ENCODE measurements around the gene TMC8. TPM values are rescaled to one million over a fixed set of nuclear protein-coding genes. Genes with fewer than 3 reads are reported as not detected.

The TMC8 gene
- total RNA-seq, 2 donors from 2014 or later: 5.3 to 5.4 TPM

GRCh38 chr17:78141437-78142118 is 11.0 kb downstream of the TMC8 start:
- no peak for DNase-seq
- intact Hi-C loops (cut with DNase I): no loop called here
- H3K27ac ChIP-seq: peak overlapping the region; percentile 60

GRCh38 chr17:78142119-78142861 is 11.7 kb downstream of the TMC8 start:
- no peaks in the 10 kb centered on the region for H3K27me3 ChIP-seq
- H3K4me1 ChIP-seq: peaks cover 40% of the 10 kb centered on the region
- peak overlapping the region; percentile 60 for H3K27ac ChIP-seq
- H3K36me3 ChIP-seq: no peaks in the 10 kb centered on the region
- H3K4me3 ChIP-seq: no peak overlapping the region
- DNase-seq: peak; percentile 86
- intact Hi-C loops (cut with DNase I): no loop called here
- no peak overlapping the region for H3K9ac ChIP-seq (ENCODE audit: low read depth in 2 of 2, low read length in 2 of 2)
- no peak for TF ChIP-seq CTCF (IDR thresholded peaks at IDR 0.05)
- H3K9me3 ChIP-seq: no peaks in the 10 kb centered on the region

More at GRCh38 chr17:78141437-78142118, 11.0 kb downstream of the TMC8 start:
- H3K36me3 ChIP-seq: no peaks in the 10 kb centered on the region
- no peaks in the 10 kb centered on the region for H3K9me3 ChIP-seq
- H3K4me3 ChIP-seq: no peak overlapping the region
- peak overlapping the region in 1 of 2 donors; percentile 34 for H3K9ac ChIP-seq (ENCODE audit: low read depth in 2 of 2, low read length in 2 of 2)
- no peaks in the 10 kb centered on the region for H3K27me3 ChIP-seq
- H3K4me1 ChIP-seq: peaks cover 43% of the 10 kb centered on the region
- no peak for TF ChIP-seq CTCF (IDR thresholded peaks at IDR 0.05)

- TF ChIP-seq CTCF (IDR thresholded peaks at IDR 0.05): no peak
- DNase-seq: no peak
- H3K27me3 ChIP-seq: no peaks in the 10 kb centered on the region
- peaks cover 40% of the 10 kb centered on the region for H3K4me1 ChIP-seq
- intact Hi-C loops (cut with DNase I): no loop called here
- peak overlapping the region; percentile 88 for H3K27ac ChIP-seq
- peak overlapping the region; percentile 56 to 69 for H3K9ac ChIP-seq (ENCODE audit: low read depth in 2 of 2, low read length in 2 of 2)
- no peak overlapping the region for H3K4me3 ChIP-seq
- H3K9me3 ChIP-seq: no peaks in the 10 kb centered on the region
- no peaks in the 10 kb centered on the region for H3K36me3 ChIP-seq
Measured at GRCh38 chr17:78143214-78144146, 12.9 kb downstream of the TMC8 start.

GRCh38 chr17:78144147-78144719 is 13.7 kb downstream of the TMC8 start:
- peaks cover 42% of the 10 kb centered on the region for H3K4me1 ChIP-seq
- no peaks in the 10 kb centered on the region for H3K9me3 ChIP-seq
- no peak for TF ChIP-seq CTCF (IDR thresholded peaks at IDR 0.05)
- no peaks in the 10 kb centered on the region for H3K36me3 ChIP-seq
- H3K27me3 ChIP-seq: no peaks in the 10 kb centered on the region
- H3K9ac ChIP-seq (ENCODE audit: low read depth in 2 of 2, low read length in 2 of 2): peak overlapping the region; percentile 56 to 69
- no peak overlapping the region for H3K4me3 ChIP-seq
- intact Hi-C loops (cut with DNase I): no loop called here
- peak overlapping the region; percentile 88 for H3K27ac ChIP-seq
- peak; percentile 90 for DNase-seq
